Ureter (tissue), 1 donor: ENCODE data around the gene ATG14. TPM values are rescaled to one million over a fixed set of nuclear protein-coding genes. Genes with fewer than 3 reads are reported as not detected.
"Not testable (repeated sequence)": the region's sequence is repeated elsewhere in the genome, so short reads cannot be mapped to it uniquely, and the experiment has no call there.

ENCODE experiments used
- DNase-seq: peaks from one replicate; pipeline ENCODE4 v3.0.0-alpha.2; 2020; ENCODE audit warnings: low spot score
- total RNA-seq: library from RNA; stranded (reverse); gene quantifications from one replicate; pipeline ENCODE4 v1.2.4, GENCODE V29; 2023
- donor health status: DM: yes; HTN: yes; CAD: no.

Gene ATG14
- total RNA-seq, 1 donor from 2014 or later = 12.2 TPM

GRCh38 chr14:55433880-55434804, 22.5 kb upstream of the ATG14 start:
- no peak for DNase-seq

- no peak for DNase-seq
These were observed 21.0 kb upstream of the ATG14 start for GRCh38 chr14:55432628-55433027.

GRCh38 chr14:55430024-55430690, 18.5 kb upstream of the ATG14 start:
- peak; percentile 66 for DNase-seq

- DNase-seq = no peak
These were observed 15.8 kb upstream of the ATG14 start for GRCh38 chr14:55427439-55427838.

- no peak for DNase-seq
These were observed 15.3 kb upstream of the ATG14 start for GRCh38 chr14:55426891-55427290.

GRCh38 chr14:55425091-55425490, 13.5 kb upstream of the ATG14 start:
- no peak for DNase-seq

GRCh38 chr14:55423969-55424368, 12.3 kb upstream of the ATG14 start:
- DNase-seq = no peak

GRCh38 chr14:55422338-55422737, 10.7 kb upstream of the ATG14 start:
- DNase-seq = not testable (repeated sequence)

- DNase-seq = no peak
These were observed 8.0 kb upstream of the ATG14 start for GRCh38 chr14:55419663-55420062.

GRCh38 chr14:55418411-55418810, 6.8 kb upstream of the ATG14 start:
- DNase-seq = no peak

GRCh38 chr14:55417955-55418354, 6.3 kb upstream of the ATG14 start:
- no peak for DNase-seq

GRCh38 chr14:55416866-55417265, 5.2 kb upstream of the ATG14 start:
- DNase-seq = no peak

- no peak for DNase-seq
These were observed 2.9 kb upstream of the ATG14 start for GRCh38 chr14:55414551-55414950.

GRCh38 chr14:55412676-55413075, 1.0 kb upstream of the ATG14 start:
- DNase-seq = no peak

GRCh38 chr14:55410876-55411275, 754 bp downstream of the ATG14 start:
- no peak for DNase-seq

- no peak for DNase-seq
These were observed 7.3 kb downstream of the ATG14 start for GRCh38 chr14:55404173-55404854.

- no peak for DNase-seq
These were observed 9.9 kb downstream of the ATG14 start for GRCh38 chr14:55401751-55402150.

GRCh38 chr14:55399852-55400251, 11.8 kb downstream of the ATG14 start:
- DNase-seq = no peak

GRCh38 chr14:55399183-55399582, 12.4 kb downstream of the ATG14 start:
- no peak for DNase-seq

GRCh38 chr14:55398679-55399078, 13.0 kb downstream of the ATG14 start:
- no peak for DNase-seq

GRCh38 chr14:55389330-55389729, 22.3 kb downstream of the ATG14 start:
- DNase-seq = no peak

- DNase-seq = no peak
These were observed 23.5 kb downstream of the ATG14 start for GRCh38 chr14:55388160-55388559.

GRCh38 chr14:55387121-55387520, 24.5 kb downstream of the ATG14 start:
- no peak for DNase-seq
